GM10847 (cell line): Measurements from ENCODE around the gene NELL1.

Experiments
- POLR2A ChIP-seq: IDR thresholded peaks from 2 replicates; pipeline ENCODE4 v1.6.1; 2011; ENCODE audit not compliant: insufficient read length; ENCODE audit errors: extremely low read depth

NELL1 gene

GRCh38 chr11:20775331-20775730, 105.9 kb downstream of the NELL1 start:
- TF ChIP-seq POLR2A: no peak

GRCh38 chr11:20782775-20783174, 113.4 kb downstream of the NELL1 start:
- TF ChIP-seq POLR2A: no peak

DNA sequence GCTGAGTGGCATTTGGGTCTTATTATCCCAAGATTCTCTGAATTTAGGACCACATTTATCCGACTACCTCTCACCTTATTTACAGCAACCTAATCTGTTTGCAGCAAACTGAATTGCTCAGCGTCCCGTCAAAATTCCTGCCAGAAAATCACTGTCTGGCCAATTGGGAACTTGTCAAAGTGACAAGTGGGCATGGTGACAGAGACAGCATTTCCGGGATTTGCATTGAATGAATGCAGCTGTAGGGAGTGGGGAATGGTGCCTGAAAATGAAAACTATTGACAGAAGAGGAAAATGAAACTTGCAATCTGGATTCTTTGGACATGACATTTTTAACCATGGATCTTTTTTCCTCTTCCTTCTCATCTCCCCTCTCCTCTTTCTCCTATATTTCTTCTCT, 113.8 kb downstream of the NELL1 start:
- no peak for TF ChIP-seq POLR2A

- no peak for TF ChIP-seq POLR2A
Observed at GRCh38 chr11:20790622-20791021, 121.2 kb downstream of the NELL1 start.

- no peak for TF ChIP-seq POLR2A
Observed at GRCh38 chr11:20795005-20795404, 125.6 kb downstream of the NELL1 start.

GRCh38 chr11:20808328-20808727, 138.9 kb downstream of the NELL1 start:
- TF ChIP-seq POLR2A: no peak

DNA sequence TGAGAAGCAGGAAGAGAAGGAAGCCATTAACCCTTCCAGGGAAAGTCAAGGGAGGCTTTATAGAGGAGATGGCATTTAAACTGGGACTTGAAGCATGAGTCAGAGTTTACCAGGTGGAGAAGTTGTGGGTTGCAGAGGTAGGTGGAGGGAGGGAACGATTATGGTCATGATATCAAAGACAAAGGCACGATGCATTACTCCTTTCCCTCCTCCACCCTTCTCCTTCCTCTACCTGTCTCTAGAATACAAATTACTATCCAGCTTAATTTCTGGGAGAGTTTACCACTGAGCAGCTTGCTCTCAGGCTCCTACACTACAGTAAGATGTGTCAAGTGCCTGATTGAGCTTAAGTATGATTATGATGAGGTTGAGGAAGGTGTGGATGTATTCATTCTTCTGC, 151.7 kb downstream of the NELL1 start:
- no peak for TF ChIP-seq POLR2A

- TF ChIP-seq POLR2A: no peak
Observed at GRCh38 chr11:20821470-20821869, 152.1 kb downstream of the NELL1 start.

GRCh38 chr11:20824773-20825172, 155.4 kb downstream of the NELL1 start:
- no peak for TF ChIP-seq POLR2A

DNA sequence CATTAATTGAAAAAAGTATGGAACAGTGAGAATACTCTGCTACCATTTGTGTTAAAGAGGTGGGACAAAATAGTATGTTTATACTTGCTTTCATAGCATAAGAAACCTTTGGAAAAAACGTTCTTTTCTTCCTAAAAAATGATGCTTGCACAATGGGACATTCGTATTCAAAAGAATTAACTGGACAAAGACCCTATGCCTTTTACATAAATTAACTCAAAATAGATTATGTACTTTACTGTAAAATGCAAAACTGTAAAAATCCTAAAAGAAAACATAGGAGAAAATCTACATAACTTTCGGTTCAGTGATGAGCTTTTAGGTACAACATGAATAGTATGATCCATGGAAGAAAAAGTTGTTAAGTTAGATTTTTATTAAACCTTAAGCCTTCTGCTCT, 166.2 kb downstream of the NELL1 start:
- TF ChIP-seq POLR2A: no peak

GRCh38 chr11:20839231-20839630, 169.8 kb downstream of the NELL1 start:
- TF ChIP-seq POLR2A: no peak

- TF ChIP-seq POLR2A: no peak
Observed at GRCh38 chr11:20840341-20840740, 171.0 kb downstream of the NELL1 start.

DNA sequence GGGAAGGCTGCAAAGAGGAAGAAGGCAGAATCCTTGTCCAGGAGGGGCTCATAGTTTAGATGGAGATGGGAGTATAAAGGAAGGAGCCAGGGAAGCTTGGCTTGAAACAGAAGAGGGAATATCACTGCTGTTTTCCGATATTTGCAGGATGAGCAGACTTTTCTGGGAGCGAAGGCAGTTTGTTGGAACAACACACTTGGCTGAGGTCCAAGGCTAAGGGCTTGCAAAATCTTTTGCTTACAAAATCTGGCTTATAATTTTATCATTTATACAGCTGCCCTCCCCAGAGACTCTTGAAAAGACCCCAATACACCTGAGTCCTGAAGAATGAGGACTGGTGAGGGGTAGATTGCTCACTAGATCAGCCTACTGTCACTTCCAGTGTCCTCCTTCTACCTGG, 174.8 kb downstream of the NELL1 start:
- TF ChIP-seq POLR2A: no peak

DNA sequence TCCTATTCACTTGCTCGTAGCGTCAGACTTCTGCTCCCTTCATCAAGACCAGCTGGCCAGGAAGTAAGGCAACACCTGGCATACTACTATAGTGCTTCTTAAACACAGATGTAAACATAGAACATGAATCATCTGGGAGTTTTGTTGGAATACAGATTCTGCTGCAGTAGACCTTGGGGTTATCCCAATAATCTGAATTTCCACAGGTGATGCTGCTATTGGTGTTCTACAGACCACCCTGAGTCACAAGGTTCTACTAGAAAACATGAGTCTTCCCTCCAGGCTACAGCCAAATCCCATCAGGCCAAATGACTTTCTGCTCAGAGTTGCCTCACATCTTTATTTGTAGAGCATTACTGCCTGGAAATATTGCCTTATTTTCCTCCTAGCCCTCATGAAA, 175.2 kb downstream of the NELL1 start:
- no peak for TF ChIP-seq POLR2A

- no peak for TF ChIP-seq POLR2A
Observed at GRCh38 chr11:20854215-20854955, 185.0 kb downstream of the NELL1 start.

- TF ChIP-seq POLR2A: no peak
Observed at GRCh38 chr11:20861322-20861721, 191.9 kb downstream of the NELL1 start.

DNA sequence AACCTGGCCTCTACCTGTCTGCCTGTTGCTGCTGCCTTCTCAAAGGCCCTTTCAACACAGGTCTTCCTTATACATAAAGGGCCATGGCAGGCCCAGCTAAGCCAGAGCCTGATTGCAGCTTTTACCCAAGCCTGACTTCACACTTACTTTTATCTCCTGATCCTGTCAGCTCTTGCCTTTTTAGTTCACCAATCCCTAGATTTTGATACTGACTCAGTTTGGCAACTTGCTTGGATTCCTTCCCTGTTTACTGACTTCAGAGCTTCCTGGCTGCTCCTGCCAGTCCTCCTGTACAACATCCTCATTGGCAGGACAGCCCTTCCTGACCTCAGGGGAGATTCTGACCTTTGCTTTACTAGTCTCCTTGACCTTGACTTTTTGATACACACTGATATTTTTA, 195.2 kb downstream of the NELL1 start:
- TF ChIP-seq POLR2A: no peak
